Neural cell (in vitro differentiated cells): Measurements from ENCODE around the gene KLC3. TPM values are rescaled to one million over a fixed set of nuclear protein-coding genes. Genes with fewer than 3 reads are reported as not detected.

Experiments used
- H2AFZ ChIP-seq: fragments of 200-600, 300-800 bp; sonication (generic), shearing (Covaris generic); 2 replicates; pipeline ENCODE4 v1.6.0; 2014; ENCODE audit warnings: low read depth, mild to moderate bottlenecking, antibody characterized with exemption, low read length, moderate library complexity
- H3F3A ChIP-seq: fragments of 200-600 bp; shearing (Covaris generic); 2 replicates; pipeline ENCODE4 v1.6.1; 2016; ENCODE audit warnings: mild to moderate bottlenecking, moderate library complexity, mixed read lengths, antibody characterized with exemption, low read length; ENCODE audit not compliant: insufficient read depth, poor library complexity, severe bottlenecking
- H3K27ac ChIP-seq: fragments of 200-600, 300-800 bp; sonication (generic), shearing (Covaris generic); 2 replicates; pipeline ENCODE4 v1.5.1; 2014; ENCODE audit warnings: mild to moderate bottlenecking, low read length, moderate library complexity
- H3K27me3 ChIP-seq: fragments of 300-800, 200-600 bp; sonication (generic), shearing (Covaris generic); 2 replicates; pipeline ENCODE4 v1.6.0; 2014; ENCODE audit warnings: mild to moderate bottlenecking, low read depth, low read length, moderate library complexity; ENCODE audit not compliant: insufficient read depth
- H3K36me3 ChIP-seq: fragments of 300-800, 200-600 bp; sonication (generic), shearing (Covaris generic); 2 replicates; pipeline ENCODE4 v1.5.1; 2014; ENCODE audit warnings: mild to moderate bottlenecking, antibody characterized with exemption, low read length, moderate library complexity; ENCODE audit not compliant: insufficient read depth
- H3K4me2 ChIP-seq: fragments of 300-800, 200-600 bp; sonication (generic), shearing (Covaris generic); 2 replicates; pipeline ENCODE4 v1.6.0; 2014; ENCODE audit warnings: mild to moderate bottlenecking, low read length
- H3K4me3 ChIP-seq: fragments of 300-800, 200-600 bp; sonication (generic), shearing (Covaris generic); 2 replicates; pipeline ENCODE4 v1.5.1; 2014; ENCODE audit warnings: mild to moderate bottlenecking, low read length, moderate library complexity
- H3K79me2 ChIP-seq: fragments of 200-600 bp; shearing (Covaris generic); replicated peaks from 2 replicates; pipeline ENCODE4 v1.6.0; 2014; ENCODE audit warnings: mild to moderate bottlenecking, low read length, moderate library complexity; ENCODE audit not compliant: insufficient read depth
- H3K9ac ChIP-seq: fragments of 300-800, 200-600 bp; sonication (generic), shearing (Covaris generic); 2 replicates; pipeline ENCODE4 v1.6.1; 2016; ENCODE audit warnings: mild to moderate bottlenecking, low read length, mixed read lengths
- H3K9me2 ChIP-seq: fragments of 200-600 bp; shearing (Covaris generic); 2 replicates; pipeline ENCODE4 v1.6.1; 2016; ENCODE audit warnings: mild to moderate bottlenecking, low read length, mixed read lengths; ENCODE audit not compliant: insufficient read depth
- H3K9me3 ChIP-seq: fragments of 200-600, 300-800 bp; sonication (generic), shearing (Covaris generic); 2 replicates; pipeline ENCODE4 v1.6.1; 2016; ENCODE audit warnings: mild to moderate bottlenecking, mixed run types, low read length, moderate library complexity, mixed read lengths
- H4K20me1 ChIP-seq: fragments of 200-600 bp; shearing (Covaris generic); 2 replicates; pipeline ENCODE4 v1.6.1; 2016; ENCODE audit warnings: mild to moderate bottlenecking, mixed run types; ENCODE audit not compliant: insufficient read depth
- EP300 ChIP-seq: fragments of 450-650 bp; conservative IDR thresholded peaks from 2 replicates; pipeline ENCODE4 v1.6.1; 2014; ENCODE audit warnings: antibody characterized with exemption, mild to moderate bottlenecking, moderate library complexity; ENCODE audit not compliant: poor library complexity, severe bottlenecking
- EZH2 ChIP-seq: fragments of 200-600, 300-800 bp; shearing (Covaris generic), sonication (generic); IDR thresholded peaks from 2 replicates; pipeline ENCODE4 v1.6.1; 2014; ENCODE audit warnings: antibody characterized with exemption, low read length, borderline replicate concordance, mild to moderate bottlenecking; ENCODE audit not compliant: insufficient read depth, poor library complexity, severe bottlenecking
- MXI1 ChIP-seq: fragments of 450-650 bp; conservative IDR thresholded peaks from 2 replicates; pipeline ENCODE4 v1.6.1; 2014; ENCODE audit warnings: antibody characterized with exemption, mild to moderate bottlenecking; ENCODE audit not compliant: poor library complexity, severe bottlenecking
- POLR2AphosphoS5 ChIP-seq: IDR thresholded peaks from 2 replicates; pipeline ENCODE4 v1.6.1; 2012
- RAD21 ChIP-seq: fragments of 450-650 bp; conservative IDR thresholded peaks from 2 replicates; pipeline ENCODE4 v1.6.1; 2014; ENCODE audit warnings: antibody characterized with exemption, mild to moderate bottlenecking, moderate library complexity
- SMC3 ChIP-seq: fragments of 450-650 bp; conservative IDR thresholded peaks from 2 replicates; pipeline ENCODE4 v1.6.1; 2014; ENCODE audit warnings: antibody characterized with exemption, mild to moderate bottlenecking, moderate library complexity; ENCODE audit not compliant: poor library complexity
- TAF1 ChIP-seq: IDR thresholded peaks from 2 replicates; pipeline ENCODE4 v1.6.1; 2012; ENCODE audit warnings: low read depth
- polyA plus RNA-seq: library from polyadenylated mRNA; depleted of rRNA; stranded (reverse); fragments of >200 nt; gene quantifications from 2 replicates; pipeline ENCODE4 v1.2.3, GENCODE V29; 2014
- TF ChIP-seq, protein P1 (sequence below): fragments of 450-650 bp; IDR thresholded peaks from 2 replicates; pipeline ENCODE4 v1.5.1; 2014; ENCODE audit warnings: antibody characterized with exemption, mild to moderate bottlenecking, moderate library complexity; ENCODE audit not compliant: poor library complexity, severe bottlenecking
- TF ChIP-seq, protein P2 (sequence below): IDR thresholded peaks from 2 replicates; pipeline ENCODE4 v1.6.1; 2012; ENCODE audit warnings: borderline replicate concordance

The KLC3 gene
- polyA plus RNA-seq, 1 donor from 2014 or later, result not detected

DNA sequence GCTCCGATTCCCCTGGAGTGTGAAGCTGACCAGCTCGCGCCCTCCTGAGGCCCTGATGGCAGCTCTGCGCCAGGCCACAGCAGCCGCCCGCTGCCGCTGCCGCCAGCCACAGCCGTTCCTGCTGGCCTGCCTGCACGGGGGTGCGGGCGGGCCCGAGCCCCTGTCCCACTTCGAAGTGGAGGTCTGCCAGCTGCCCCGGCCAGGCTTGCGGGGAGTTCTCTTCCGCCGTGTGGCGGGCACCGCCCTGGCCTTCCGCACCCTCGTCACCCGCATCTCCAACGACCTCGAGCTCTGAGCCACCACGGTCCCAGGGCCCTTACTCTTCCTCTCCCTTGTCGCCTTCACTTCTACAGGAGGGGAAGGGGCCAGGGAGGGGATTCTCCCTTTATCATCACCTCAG, 38.1 kb upstream of the KLC3 start:
- H3K27me3 ChIP-seq, result no peaks in the 10 kb centered on the region
- no peak overlapping the region for H3K9ac ChIP-seq
- H3K9me3 ChIP-seq, result no peaks in the 10 kb centered on the region
- peaks cover 4% of the 10 kb centered on the region for H3K36me3 ChIP-seq
- no peak overlapping the region for H2AFZ ChIP-seq
- no peak overlapping the region for H3K4me3 ChIP-seq
- no peaks in the 10 kb centered on the region for H4K20me1 ChIP-seq
- no peaks in the 10 kb centered on the region for H3K9me2 ChIP-seq
- TF ChIP-seq SMC3 (no peak), RAD21 (no peak), POLR2AphosphoS5 (no peak), TAF1 (no peak), MXI1 (no peak), EZH2 (no peak), EP300 (no peak)
- TF ChIP-seq, protein P1, sequence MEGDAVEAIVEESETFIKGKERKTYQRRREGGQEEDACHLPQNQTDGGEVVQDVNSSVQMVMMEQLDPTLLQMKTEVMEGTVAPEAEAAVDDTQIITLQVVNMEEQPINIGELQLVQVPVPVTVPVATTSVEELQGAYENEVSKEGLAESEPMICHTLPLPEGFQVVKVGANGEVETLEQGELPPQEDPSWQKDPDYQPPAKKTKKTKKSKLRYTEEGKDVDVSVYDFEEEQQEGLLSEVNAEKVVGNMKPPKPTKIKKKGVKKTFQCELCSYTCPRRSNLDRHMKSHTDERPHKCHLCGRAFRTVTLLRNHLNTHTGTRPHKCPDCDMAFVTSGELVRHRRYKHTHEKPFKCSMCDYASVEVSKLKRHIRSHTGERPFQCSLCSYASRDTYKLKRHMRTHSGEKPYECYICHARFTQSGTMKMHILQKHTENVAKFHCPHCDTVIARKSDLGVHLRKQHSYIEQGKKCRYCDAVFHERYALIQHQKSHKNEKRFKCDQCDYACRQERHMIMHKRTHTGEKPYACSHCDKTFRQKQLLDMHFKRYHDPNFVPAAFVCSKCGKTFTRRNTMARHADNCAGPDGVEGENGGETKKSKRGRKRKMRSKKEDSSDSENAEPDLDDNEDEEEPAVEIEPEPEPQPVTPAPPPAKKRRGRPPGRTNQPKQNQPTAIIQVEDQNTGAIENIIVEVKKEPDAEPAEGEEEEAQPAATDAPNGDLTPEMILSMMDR, result no peak
- TF ChIP-seq, protein P2, sequence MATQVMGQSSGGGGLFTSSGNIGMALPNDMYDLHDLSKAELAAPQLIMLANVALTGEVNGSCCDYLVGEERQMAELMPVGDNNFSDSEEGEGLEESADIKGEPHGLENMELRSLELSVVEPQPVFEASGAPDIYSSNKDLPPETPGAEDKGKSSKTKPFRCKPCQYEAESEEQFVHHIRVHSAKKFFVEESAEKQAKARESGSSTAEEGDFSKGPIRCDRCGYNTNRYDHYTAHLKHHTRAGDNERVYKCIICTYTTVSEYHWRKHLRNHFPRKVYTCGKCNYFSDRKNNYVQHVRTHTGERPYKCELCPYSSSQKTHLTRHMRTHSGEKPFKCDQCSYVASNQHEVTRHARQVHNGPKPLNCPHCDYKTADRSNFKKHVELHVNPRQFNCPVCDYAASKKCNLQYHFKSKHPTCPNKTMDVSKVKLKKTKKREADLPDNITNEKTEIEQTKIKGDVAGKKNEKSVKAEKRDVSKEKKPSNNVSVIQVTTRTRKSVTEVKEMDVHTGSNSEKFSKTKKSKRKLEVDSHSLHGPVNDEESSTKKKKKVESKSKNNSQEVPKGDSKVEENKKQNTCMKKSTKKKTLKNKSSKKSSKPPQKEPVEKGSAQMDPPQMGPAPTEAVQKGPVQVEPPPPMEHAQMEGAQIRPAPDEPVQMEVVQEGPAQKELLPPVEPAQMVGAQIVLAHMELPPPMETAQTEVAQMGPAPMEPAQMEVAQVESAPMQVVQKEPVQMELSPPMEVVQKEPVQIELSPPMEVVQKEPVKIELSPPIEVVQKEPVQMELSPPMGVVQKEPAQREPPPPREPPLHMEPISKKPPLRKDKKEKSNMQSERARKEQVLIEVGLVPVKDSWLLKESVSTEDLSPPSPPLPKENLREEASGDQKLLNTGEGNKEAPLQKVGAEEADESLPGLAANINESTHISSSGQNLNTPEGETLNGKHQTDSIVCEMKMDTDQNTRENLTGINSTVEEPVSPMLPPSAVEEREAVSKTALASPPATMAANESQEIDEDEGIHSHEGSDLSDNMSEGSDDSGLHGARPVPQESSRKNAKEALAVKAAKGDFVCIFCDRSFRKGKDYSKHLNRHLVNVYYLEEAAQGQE, result no peak
- H3K79me2 ChIP-seq, result no peaks in the 10 kb centered on the region
- no peak overlapping the region for H3K27ac ChIP-seq
- no peak overlapping the region for H3K4me2 ChIP-seq
- H3F3A ChIP-seq, result no peaks in the 10 kb centered on the region

DNA sequence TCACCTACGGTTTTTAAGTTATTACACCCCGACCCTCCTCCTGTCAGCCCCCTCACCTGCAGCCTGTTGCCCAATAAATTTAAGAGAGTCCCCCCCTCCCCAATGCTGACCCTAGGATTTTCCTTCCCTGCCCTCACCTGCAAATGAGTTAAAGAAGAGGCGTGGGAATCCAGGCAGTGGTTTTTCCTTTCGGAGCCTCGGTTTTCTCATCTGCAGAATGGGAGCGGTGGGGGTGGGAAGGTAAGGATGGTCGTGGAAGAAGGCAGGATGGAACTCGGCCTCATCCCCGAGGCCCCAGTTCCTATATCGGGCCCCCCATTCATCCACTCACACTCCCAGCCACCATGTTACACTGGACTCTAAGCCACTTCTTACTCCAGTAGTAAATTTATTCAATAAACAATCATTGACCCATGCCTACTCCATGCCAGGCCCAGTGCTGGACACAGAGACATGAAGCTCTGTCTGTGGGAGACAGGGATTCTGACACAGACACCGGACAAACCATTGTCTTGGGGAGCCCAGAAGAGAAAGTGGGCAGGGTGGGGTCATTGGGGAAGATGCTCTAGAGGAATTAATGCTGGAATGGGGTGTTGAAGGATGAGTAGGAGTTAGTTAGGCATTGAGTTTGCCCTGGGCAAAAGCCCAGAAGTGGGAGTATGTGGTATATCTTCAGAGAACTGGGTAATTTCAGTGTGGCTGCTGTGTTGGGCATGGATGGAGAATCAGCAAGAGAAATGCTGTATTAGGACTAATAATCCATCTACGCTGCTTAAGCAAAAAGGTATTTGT, 37.1 kb upstream of the KLC3 start:
- Histone ChIP-seq H3K4me2 (no peak overlapping the region), H3K4me3 (no peak overlapping the region), H3K9me3 (no peaks in the 10 kb centered on the region), H3F3A (no peaks in the 10 kb centered on the region), H4K20me1 (no peaks in the 10 kb centered on the region), H3K27ac (no peak overlapping the region), H2AFZ (no peak overlapping the region), H3K27me3 (no peaks in the 10 kb centered on the region), H3K36me3 (no peaks in the 10 kb centered on the region), H3K79me2 (no peaks in the 10 kb centered on the region), H3K9ac (no peak overlapping the region), H3K9me2 (no peaks in the 10 kb centered on the region)
- TF ChIP-seq RAD21 (no peak), TAF1 (no peak), EP300 (no peak), POLR2AphosphoS5 (no peak)
- TF ChIP-seq, protein P1, result no peak
